ENCODE measurements around the gene ADORA2B.
A peak's percentile ranks its signal among the peaks of the same experiment; 100 is the strongest.
"Not testable (repeated sequence)": the region's sequence is repeated elsewhere in the genome, so short reads cannot be mapped to it uniquely, and the experiment has no call there.

Gene ADORA2B

GRCh38 chr17:15922586-15922985 is 22.3 kb upstream of the ADORA2B start:
- no peak for DNase-seq (ENCODE audit: low read depth)

DNA sequence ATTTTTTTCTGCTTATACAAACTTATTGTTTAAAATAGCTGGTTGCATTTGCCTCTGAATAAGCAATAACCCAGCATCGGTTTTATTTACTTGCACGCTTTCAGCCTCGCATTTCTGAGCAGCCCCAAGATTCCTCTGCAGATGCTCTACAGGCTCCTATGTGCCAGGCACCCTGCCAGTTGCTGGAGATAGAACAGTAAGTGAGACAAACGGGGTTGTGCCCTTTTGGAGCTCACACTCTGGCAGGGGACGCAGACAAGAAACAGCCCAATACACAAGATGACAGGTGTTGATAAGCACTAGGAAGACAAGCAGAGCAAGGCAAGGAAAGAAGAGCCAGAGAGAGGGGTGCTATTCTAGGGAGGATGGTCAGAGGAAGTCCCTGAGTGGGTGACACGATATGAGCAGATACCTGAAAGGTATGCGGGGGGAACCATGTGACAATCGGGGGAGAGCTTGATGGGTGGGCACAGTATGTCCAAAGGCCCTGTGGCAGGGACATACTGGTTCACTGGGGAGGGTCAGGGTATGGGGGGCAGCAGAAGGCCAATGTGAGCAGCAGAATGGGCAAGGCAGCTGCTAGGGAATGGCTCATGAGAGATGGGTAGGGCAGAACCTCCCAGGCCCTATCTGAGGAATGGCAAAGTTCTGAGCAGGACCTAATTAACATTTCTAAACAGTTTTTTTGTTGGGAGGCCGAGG is 18.7 kb upstream of the ADORA2B start:
- DNase-seq (ENCODE audit: low read depth), result no peak

- no peak for DNase-seq (ENCODE audit: low read depth)
Observed at GRCh38 chr17:15928286-15928785, 16.6 kb upstream of the ADORA2B start.

DNA sequence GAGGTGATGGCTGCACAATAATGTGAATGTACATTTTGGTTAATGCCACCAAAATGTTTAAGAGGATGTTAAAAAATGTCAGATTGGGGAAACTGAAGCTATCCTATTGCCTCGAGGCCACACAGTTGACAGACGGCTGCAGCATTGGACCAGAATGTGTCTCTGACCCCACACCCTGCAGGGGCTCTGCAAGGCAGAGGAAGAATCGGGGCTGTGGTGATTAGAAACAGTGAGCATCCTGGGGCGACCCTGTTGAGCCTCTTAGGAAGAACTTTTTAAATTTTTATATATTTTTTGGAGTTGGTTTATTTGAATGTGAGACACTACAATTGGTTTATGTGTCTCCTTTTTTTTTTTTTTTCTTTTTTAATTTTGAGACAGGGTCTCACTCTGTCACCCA is 15.0 kb upstream of the ADORA2B start:
- DNase-seq (ENCODE audit: low read depth), result no peak

GRCh38 chr17:15930426-15930825 is 14.5 kb upstream of the ADORA2B start:
- DNase-seq (ENCODE audit: low read depth), result no peak

GRCh38 chr17:15931394-15931793 is 13.5 kb upstream of the ADORA2B start:
- no peak for DNase-seq (ENCODE audit: low read depth)

DNA sequence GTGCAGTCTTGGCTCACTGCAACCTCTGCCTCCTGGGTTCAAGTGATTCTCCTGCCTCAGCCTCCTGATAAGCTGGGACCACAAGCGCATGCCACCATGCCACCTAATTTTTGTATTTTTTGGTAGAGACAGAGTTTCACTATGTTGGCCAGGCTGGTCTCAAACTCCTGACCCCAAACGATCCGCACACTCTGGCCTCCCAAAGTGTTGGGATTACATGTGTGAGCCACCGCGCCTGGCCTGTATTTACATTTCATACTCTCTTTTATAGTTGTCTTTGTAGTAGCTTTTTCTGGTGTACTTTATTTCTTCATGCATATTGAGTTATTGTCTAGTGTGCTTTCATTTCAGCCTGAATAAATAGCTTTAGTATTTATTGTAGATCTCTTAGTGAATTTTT is 10.1 kb upstream of the ADORA2B start:
- DNase-seq (ENCODE audit: low read depth), result no peak

- no peak for DNase-seq (ENCODE audit: low read depth)
Observed at GRCh38 chr17:15935891-15936290, 9.0 kb upstream of the ADORA2B start.

GRCh38 chr17:15936481-15936880 is 8.4 kb upstream of the ADORA2B start:
- DNase-seq (ENCODE audit: low read depth), result not testable (repeated sequence)

DNA sequence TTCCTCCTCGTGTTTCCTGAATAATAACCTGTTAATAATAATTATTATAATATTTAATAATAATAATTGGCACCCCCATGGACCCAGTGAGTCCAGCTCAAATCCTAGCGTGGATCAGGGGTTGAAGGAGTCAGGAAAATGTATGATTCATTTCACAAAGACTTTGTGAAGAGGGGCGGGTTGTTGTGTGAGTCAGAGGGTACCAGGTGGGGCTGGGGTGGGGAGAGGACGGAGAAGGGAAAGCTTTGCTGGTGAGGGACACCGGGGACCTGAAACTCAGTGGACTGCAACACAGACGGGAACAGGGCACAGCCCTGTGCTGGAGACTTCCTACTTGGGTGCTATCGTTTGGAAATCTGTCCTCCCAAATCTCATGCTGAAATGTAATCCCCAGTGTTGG is 3.1 kb upstream of the ADORA2B start:
- DNase-seq (ENCODE audit: low read depth), result no peak

GRCh38 chr17:15942207-15942833 is 2.6 kb upstream of the ADORA2B start:
- no peak for DNase-seq (ENCODE audit: low read depth)

GRCh38 chr17:15943971-15944758 is 765 bp upstream of the ADORA2B start:
- no peak for DNase-seq (ENCODE audit: low read depth)

DNA sequence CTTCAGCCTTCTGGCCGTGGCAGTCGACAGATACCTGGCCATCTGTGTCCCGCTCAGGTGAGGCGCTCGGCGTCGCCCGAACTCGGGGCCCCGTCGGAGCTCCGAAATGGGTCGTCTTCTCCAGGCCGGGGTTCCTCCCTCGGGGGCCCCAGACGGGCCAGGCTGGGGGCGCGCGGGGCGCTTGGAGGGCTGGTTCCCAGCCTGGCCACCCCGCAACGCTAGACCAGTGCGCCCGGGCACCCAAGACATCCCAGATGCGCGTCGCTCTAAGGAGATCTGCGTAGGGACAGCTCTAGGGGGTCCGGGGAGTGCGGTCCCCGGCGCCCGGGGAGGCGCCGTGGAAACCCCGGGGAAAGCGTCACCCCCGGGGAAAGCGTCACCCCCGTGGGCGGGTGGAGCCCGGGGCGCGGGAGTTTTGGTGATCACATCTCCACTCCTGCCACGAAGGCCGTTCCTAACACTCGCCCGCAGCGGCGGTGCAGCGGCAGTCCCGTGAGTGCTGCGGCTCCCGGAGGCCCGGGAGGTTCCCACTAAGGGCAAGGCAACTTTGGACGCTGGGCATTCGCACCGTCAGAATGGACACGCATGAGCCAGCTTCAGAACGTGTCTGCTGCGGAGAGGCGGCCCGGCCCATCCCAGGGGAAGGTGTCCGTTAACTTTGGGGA is 729 bp downstream of the ADORA2B start:
- no peak for DNase-seq (ENCODE audit: low read depth)

- DNase-seq (ENCODE audit: low read depth), result no peak
Observed at GRCh38 chr17:15946611-15947120, 1.7 kb downstream of the ADORA2B start.

DNA sequence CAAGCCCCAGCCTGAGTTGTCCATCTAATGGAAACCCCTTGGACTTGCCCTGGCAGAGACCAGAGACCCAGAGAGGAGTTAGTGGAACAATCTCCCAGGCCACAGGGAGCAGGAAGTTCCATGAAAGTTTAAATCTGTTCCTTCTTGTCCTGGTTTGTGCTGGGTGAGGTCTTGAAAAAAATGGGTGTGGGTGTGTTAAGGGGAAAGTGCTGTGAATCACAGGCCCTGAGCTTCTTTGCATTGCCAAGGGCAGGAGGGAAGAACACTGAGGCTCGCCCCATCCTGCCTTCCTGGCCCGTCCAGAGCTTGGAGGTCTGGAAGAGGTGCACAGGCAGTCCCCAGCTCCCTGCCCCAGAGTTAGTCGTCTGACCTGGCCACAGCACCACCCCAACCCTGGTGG is 2.3 kb downstream of the ADORA2B start:
- no peak for DNase-seq (ENCODE audit: low read depth)

DNA sequence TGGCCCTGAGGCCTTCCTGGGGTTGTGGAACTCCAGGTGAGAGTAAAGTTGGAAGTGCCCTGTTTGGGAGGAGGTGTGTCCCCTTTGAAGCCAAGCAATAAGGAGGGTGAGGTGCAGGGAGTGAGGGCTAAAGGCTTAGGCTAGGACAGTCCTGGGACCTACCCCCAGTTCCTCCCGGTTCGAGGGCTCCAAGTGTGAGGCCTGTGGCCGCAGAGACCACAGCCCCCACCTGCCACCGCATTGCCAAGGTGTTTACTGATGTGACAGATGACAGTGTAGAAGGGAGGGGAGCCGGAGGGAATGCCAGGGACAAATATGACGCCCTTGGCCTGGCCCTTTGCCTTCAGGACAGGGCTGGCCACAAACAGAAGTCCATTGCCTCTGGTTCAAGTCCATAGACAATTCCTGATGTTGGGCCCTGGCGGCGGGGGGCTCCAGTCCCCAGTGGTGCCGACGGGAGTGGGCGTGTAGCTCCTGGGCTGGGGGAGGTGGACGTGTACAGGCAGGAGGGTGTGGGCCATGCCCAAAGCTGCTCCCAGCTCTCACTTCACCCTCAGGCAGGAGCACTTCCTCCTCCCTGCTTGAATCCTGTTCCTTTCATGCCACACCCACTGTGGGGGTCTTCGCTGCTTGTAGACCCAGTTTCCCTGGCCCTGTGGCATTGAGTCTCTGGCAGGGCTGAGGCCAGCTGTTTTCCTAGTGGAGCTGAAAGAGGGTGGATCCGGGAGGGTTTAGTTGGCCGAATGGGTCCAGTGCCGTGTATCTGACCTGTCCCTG is 3.2 kb downstream of the ADORA2B start:
- no peak for DNase-seq (ENCODE audit: low read depth)

DNA sequence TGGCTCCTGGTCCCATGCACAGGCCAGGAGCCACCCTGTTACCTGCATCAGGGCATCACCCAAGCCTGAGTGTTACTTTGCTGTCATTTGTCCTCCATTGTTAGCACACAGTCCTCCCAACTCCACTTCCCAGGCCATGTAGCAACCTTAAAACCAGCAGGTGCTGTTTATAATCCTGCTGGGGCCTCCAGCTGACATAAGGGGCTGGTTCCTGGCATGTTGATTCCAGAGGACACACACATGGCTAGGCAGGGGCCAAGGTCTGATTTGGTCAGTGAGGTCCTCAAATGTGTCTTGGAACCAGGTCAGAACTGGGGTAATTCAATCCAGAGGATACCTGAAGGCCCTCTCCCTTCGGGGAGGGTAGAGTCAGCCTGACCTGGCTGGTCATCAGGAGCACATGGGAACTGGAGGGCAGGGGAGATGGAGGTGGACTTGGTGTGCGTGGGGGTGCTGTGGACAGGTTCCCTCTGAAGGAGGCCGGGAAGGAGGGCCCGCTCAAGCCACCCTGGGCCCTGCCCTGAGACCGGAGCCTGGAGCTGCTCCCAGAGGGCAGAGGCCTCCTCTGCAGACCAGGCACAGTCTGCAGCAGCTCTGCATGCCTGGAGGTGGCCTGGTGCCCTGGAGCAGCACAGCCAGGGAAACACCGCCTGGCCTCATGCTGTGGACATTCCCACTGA is 6.6 kb downstream of the ADORA2B start:
- no peak for DNase-seq (ENCODE audit: low read depth)

DNA sequence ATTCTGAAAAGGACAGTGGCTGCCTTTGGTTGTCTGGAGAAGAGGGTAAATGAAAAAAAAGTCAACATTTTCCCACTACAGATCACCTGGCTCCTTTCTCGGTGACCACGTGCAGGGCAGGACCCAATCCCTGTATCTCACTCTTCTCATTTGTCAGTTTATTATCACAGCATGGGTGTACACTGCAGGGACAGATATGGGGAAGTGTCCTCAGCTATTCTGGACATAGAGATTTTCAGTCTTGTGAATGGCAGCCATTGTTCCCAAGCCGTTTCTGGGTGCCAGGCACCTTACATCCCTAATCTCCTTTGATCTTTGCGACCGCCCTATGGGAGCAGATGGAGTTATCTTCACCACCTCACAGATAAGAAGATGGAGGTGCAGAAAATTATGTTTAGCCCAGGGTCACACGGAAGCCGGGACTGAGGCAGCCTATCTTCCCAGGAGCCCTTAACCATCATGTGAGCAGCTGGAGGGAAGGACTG is 7.2 kb downstream of the ADORA2B start:
- no peak for DNase-seq (ENCODE audit: low read depth)

GRCh38 chr17:15952916-15953790 is 8.2 kb downstream of the ADORA2B start:
- DNase-seq (ENCODE audit: low read depth), result no peak

DNA sequence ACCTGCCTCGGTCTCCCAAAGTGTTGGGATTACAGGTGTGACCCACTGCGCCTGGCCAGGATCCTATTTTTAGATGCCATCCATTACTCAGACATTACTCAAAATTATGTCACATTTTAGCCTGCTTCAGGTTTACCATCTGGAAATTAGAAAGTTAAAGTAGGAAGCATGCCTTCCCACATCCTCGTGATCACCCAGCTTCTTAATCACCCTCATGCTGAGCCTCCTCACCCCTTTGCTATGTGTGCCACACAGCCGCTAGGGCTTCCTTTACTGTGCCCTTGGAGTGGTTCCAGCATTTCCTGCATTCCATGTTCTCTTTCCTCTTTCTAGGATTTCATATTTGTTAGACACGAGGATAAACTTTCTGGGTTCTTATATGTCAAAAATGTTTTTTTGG is 9.3 kb downstream of the ADORA2B start:
- peak; percentile 41 for DNase-seq (ENCODE audit: low read depth)
